ENCODE data around the gene CPLX3.

Gene CPLX3

DNA sequence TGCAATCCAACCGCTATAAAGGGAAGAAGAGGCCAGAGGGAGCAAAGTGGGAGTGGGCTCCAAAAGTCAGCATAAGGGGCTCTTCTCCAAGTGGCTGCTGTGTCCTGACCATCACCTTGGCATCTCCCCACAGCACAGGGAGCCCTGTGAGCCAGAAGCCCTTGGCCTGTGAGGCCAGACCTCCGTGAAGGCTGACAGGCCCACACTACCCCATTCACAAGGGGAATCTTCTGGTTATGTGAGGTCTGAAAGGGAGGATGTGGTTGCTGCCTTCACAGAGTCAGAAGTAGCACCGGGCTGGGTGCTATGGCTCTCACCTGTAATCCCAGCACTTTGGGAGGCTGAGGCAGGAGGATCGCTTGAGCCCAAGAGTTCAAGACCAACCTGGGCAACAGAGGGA, 19.2 kb downstream of the CPLX3 start:
- no peak for DNase-seq

DNA sequence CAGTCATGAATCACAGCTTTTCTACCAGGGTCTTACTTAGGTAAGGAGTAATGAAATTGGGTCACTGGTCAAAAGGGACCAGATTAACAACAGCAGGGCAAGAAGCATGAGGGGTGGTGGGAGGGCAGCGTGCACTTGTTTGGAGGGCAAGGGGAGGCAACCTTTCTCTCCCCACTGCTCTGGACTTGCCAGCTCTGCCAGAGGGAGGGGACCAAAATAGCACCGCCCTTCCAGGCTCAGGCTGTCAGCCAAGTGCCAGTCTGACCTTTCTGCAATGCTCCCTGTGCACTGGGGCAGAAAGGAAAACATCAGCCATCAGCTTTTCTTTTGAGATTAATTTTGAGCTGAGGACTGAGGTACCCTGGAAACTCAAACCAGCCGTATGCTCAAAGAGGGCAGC, 21.0 kb downstream of the CPLX3 start:
- DNase-seq = no peak

DNA sequence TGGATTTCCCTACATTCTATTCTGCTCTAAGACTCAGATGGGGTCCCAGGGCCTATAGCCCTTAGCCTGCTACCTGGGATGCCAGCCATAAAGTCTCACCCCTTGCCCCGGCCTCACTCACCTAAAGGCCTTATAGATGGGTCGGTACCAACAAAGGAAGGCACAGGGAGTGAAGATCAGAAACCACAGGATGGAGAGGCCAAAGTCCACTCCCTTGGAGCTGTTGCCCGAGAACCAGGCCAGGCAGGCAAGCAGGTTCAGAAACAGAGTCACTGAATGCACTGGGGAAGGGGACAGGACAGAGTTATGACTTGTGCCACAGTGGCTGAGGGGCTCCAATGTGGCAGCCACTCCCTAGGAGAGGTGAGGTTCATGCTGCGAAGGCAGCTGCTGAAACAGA, 24.0 kb downstream of the CPLX3 start:
- no peak for DNase-seq

DNA sequence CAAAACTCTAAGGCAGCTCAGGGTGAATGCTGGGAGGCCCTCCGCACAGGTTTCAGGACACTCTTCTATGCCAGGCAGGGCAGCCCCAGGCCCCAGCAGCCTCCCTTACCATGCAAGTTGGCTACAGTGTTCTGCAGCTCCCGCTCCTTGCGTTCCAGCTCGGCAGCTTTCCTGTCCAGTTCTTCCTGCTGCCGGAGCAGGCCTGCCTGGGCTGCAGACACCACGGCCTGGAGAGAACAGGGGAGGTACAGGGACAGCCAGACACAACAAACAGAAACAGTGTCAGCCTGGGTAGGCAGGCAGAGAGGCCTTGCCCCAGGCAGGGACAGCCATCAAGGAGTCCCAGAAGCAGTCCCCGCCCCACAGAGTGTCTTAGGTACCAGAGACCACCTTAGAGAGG, 25.5 kb downstream of the CPLX3 start:
- no peak for DNase-seq

DNA sequence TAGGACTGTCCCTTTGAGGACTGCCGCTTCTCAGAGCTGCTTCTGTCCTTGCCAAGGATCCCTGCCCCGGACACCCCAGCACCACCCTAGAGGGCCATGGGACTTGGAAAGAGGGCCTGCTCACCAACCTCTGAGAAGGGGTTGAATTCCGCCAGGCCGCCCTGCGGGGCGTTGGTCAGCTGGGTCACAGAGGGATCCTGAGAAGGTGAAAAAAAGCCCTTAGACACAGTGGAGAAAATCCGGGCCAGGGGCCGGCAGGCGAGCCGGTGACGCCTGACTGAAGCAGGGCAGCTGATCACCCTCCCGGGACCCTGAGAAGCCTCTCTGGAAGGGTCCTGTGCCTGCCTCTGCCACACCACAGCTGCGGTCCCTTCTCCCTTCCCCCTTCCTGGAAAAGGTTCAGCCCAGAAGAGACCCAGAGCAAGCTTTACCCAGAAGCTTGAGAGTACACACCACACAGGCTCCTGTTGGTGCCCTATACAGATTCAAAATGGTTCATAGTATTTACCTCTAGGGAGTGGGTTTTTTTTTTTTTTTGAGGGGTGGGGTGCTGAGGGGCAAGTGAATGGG, 28.1 kb downstream of the CPLX3 start:
- no peak for DNase-seq

DNA sequence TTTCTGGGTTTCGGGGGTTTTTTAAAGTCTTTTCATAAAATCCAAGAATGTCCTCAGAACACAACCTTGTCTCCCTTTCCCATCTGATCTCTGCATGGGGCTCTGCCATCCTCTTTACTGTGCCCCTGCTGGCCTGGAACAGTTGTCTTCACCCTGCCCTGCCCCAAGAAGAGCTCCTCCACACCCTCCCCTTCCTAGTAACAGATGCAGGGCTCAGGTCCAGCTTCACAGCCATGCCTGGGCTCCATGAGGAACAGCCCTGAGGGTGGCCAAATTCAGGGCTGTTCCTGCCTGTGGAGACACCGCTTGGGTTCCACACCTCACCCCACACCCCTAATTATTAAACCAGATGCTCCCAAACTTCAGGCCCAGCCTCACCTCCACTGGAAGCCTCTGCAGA, 29.4 kb downstream of the CPLX3 start:
- no peak for DNase-seq

DNA sequence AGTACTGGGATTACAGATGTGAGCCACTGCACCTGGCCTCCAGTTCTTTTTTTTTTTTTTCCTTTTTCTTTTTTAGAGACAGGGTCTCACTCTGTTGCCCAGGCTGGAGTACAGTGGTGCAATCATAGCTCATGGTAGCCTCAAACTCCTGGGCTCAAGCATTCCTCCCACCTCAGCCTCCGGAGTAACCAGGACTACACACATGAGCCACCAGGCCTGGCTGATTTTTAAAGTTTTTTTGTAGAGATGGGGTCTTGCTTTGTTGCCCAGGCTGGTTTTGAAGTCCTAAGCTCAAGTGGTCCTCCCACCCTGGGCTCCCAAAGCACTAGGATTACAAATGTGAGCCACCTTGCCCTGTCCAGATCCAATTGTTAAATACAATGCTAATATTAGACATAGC, 30.1 kb downstream of the CPLX3 start:
- DNase-seq = no peak

DNA sequence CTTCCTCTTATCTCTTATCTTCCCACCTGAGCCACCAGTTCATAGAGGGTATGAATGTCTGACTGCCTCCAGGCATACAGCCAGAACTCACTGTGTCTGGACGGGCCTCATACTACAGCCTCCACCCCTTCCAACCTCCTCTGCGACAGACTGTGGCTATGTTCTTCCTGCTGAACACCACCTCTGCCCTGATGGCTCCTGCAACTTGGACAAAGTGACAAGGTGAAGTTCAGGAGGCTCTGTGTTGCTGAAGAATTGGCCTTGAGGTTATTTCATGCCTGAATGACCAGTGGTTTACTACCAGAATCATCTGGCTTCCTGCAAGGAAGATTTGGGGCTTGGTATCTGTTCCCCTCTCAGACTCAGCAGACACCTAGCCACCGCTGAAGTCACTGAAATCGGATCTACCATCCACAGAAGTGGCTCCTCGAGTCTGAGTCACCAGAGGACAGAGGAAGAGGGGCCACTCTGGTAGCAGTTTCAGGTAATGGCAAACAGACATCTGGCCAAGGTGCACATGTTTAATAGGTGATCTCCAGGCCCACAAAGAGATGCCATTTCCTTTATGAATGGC, 30.7 kb downstream of the CPLX3 start:
- DNase-seq = no peak

DNA sequence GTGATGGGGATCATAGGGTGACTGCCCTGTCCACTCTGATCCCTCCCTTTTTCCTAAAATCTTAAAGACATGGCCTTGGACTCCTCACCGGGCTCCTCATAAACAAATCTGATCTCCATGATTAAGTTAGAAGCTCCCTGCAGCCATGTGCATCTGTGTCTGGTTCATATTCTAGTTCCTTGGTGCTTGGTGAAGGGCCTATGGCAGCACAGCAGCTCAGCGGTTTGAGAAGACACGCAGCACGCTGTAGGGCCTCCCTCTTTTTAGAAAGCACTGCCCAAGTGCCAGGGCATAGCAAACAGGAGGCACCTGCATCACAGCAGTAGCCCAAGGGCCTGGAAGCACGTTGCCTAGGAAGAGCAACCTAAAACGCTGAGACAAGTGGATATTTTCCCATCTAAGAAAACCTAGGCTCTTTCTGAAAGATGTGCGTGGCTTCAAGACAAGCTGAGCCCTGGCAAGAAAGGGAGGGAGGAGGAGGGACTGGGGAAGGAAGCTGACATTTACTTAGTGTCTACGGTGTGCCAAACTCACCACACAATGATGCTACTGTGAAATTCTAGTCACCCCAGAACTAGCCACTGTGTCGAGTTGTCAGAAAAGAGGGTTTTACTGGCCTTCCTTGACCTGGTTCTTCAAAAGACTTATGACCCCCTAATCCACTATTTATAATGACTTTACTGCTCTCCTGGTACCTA, 31.4 kb downstream of the CPLX3 start:
- DNase-seq = no peak

DNA sequence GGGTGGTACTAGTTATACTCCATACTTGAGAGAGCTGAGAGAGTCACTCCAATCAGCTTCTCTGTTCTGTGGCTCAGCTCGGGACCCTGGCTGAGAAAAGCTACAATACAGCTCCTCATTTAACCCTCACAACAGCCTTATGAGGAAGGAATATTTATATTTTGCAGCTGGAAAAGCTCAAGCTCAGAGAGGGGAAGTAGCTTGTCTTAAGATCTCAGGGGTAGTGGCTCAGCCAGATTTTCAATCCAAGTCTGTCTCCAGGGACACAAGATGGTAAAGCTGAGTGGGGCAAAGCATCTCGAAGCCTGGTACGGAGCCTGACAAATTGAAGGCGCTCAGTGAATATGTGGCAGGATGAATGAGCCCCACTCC, 31.9 kb downstream of the CPLX3 start:
- DNase-seq = no peak

DNA sequence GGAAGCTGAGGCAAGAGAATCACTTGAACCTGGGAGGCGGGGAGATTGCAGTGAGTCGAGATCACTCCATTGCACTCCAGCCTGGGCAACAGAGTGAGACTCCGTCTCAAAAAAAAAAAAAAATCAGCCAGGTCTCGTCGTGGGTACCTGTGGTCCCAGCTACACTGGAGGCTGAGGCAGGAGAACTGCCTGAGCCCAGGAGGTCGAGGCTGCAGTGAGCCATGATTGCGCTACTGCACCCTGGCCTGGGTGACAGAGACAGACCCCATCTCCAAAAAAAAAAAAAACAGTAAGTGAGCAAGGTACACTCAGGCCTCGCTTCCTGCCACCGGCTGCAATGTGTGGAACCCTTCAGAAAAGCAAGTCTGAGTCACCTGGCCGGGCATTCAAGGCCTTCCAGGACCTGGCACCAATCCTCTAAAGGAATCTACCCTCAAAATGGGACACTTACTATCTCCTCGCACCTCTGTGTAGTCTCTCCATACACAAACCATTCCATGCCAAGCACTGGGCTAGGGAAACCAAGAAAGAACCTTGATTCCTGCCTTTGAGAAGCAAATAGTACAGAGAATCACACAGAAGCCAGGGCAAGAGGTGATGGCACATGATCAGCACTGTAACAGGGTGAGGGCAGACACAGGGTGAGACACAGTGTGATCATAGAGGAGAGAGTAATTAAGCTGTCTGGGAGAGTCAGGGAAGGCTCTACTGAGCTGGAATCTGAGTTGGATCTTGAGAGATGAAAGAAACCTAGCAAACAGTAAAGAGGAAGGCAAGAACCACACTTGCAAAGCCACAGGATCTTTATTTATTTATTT, 37.0 kb downstream of the CPLX3 start:
- no peak for DNase-seq

DNA sequence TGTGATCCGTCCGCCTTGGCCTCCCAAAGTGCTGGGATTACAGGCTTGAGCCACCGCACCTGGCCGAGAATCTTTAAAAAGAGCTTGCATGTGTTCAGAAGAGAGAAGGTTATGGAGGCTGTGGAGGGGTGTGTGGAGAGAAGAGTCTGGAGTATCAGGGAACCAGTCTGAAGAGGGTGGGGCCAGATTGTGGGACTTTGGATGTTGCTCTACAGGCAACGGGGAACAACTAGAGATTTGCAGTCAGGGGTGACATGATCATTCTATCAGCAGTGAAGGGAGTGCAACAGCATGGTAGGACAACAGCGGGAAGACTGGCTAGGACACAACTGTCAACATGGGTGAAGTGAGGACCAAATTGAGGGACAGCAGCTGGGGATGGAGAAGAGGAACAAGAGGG, 37.9 kb downstream of the CPLX3 start:
- no peak for DNase-seq

DNA sequence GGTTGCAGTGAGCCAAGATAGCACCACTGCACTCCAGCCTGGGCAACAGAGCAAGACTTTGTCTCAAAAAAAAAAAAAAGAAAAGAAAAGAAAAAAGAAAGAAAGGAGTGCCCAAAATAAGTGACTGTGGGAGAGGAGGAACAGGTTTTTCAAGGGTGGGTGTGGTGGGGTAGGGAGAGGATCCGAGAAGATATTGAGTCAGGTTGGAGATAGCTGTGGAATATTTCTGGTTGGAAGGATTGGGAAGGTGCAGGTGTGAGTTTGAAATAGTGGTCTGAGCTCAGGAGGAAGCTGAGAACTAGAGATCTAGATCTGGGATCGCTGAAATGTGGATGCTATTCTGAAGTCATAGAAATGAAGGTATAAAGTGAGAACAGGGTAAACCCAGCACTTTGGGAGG, 38.9 kb downstream of the CPLX3 start:
- DNase-seq = no peak

DNA sequence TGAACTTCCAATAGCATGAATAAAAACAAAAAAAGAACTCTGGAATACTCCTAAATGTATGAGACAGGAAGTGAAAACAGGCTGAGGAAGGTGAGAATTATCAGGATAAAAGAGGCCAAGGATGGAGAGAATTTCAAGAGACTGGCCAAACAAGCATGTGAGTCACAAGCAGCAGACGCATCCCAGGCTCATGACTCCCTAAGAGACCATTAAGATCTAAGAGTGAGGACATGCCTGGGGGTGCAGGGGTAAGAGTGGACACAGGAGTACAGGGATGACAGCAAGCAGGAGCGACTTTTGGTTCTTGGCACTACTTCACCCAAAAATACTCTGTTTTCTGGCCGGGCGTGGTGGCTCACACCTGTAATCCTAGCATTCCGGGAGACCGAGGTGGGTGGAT, 39.7 kb downstream of the CPLX3 start:
- DNase-seq = peak; percentile 30

DNA sequence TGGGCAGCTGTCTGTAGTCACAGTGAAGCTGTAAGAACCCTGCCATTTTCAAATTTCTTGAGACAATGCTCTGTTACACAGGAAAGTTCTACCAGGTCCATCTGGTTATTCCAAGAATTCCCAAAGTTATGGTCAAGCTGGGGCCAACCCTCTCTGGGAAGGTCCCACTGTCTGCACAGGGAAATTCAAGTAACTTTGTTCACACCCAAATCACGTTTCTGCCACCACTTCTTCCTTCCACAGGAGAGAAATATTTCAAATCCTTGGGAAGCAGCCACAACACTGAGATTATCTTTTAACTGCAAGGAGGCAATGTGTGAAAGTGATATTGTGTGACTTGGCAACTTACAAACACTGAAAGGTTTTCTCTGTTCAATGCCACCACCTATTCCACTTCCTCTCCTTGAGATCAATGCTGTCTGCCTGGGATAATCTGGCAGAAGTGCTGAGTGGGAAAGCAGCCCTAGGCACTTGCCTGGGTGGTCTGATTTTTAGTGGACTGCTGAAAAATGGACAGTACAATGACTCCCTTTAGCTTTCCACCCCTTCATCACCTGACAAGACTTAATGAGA, 41.1 kb downstream of the CPLX3 start:
- no peak for DNase-seq

DNA sequence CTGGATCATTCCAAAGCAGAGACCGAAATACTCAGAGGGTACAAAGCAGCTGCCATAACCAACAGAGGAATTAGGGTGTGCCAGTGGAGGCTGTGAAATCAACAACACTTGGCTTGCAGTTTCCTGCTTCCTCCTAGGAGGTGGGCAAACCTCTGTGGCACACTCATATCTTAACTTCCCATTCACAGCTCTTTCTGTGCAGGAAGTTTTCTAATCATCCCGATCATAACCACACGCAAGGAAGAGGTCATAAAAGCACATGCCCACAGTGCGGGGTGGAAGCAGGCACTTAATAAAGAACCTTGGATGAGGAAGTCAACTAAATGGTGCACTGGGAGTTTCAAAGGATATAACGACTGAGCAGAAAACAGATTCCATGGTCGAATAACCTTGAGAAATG, 41.6 kb downstream of the CPLX3 start:
- DNase-seq = no peak

DNA sequence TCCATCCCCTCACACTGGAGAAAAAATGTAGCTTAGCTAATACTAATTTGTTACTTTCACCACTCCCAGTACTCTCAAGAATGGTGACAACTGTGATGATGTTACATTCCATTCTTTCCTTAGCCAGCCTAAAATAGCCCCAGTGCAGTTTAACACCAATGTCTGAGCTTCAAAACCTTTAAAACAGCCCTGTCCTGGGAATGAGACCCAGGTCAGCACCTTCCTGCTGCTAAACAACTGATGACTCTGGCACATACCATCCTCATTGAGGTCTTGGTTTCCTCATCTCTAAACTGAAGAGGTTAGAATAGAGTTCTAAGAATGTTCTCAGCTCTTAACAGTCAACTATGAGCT, 42.9 kb downstream of the CPLX3 start:
- no peak for DNase-seq

DNA sequence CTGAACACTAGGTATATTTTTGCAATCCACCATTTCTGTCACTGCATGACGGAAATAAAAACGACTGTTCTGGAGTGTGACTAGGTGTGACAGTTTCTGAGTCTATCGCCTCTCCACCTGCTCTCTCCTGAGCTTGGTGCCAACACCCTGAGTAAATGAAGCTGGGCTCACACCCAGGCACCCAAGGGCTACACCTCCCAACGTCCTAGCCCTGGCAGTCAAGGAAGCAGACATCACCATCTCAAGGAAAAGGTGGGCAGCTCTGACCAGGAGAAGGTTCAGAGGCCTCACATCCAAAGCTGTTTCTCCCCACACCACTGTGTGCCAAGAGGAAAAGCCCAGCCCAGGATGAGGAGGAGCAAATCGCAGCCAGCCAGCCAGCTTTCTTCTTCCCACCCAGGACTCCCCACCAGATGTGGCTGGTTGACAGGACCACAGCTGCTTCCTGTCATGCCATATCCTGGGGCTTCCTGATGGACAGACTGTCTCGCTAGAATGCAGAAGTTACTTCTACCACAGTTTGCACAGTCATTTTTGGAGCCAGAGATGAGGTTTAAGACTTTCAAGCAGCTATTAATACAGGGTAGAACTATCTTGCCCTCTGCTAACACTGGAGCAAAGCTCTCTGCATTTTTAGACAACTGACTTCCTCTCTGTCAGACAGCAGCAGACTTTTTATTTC, 43.4 kb downstream of the CPLX3 start:
- no peak for DNase-seq

DNA sequence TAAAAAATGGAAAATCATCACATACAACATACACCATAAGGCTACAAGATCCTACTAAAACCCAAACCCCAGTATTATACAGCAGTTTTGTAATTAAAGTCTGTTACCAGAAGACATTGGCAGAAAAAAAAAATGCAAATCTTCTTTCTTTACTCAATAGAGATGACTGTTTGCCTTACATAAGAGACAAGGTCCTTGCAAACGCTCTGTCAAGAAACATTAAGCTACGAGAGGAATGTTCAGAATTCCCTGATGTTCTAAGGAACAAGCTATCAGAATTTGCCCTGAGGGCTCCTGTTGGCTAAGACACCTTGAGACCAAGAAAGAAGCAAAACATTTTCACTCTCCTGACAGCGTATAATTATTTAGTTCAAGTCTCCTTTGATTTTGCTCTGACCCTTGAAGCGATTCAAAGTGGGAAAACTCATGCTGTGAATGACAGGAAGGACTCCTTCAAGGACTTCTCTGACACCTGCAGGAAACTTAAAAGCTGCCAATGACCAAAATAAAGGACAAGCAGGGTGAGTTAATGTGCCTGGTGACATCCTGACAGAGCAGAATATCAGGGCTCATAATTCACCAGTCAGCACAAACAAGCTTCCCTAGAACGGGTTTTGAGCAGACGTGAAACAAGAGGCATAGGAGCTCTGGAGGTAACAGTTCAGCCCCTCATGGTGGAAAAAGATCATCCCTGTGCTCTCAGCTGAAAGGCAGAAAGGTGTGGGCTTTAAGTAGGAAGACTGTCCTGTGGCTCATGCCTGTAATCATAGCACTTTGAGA, 44.2 kb downstream of the CPLX3 start:
- no peak for DNase-seq

DNA sequence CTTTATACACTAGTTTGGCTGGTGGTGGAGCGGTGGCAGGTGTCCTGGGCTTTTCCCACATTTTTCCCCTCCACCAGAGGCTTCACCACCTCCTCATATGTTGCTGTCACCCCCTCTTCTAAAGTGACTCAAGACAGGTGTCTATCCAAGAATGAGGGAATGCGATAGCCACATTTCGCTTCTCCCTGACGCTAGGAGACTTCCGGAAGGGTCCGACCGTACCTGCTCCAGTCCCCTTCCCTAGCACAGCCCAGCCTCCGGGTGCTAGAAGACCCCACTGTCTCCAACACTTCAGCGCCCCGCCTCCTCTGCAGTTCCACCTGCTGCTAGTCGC, 46.2 kb downstream of the CPLX3 start:
- no peak for DNase-seq

DNA sequence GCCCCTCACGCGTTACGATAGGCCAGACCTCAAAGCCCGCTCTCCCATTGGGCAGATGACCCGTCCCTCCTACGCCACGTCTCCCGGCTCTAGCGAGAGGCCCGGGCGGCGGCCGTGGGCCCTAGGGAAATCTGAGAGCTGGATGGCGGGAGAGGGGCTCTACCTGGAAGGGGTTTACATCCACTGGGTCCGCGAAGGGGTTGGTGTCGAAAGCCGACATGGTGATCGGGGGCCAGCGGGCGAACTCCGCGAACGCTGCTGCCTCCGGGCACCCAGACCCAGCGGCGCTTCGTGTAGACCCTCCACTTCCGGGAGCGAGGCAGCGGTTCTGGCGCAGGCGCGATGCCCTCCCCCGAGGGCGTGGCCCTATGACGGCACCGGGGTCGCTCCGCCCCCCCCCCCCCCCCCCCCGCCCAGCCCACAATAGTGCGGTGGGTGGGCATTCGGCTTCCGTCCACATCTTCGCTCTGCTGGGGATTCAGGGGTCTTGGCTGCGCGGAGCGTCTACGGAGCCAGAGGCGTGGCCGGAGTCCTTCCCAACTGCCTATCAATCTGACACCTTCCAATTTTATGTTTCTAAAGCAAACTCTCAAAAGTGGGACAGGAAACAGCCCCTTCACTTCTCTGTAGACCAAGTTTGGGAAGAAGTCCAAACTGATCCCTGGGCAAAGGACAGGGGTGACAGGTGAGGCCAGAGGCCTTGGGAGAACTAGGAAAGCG, 46.8 kb downstream of the CPLX3 start, which contains the start of gene SCAMP2:
Gene SCAMP2 (minus strand): TSS at position 330 of the 720 bp plus-strand sequence. CDS start 110 bp downstream, at position 220.
- peak; percentile 95 for DNase-seq

Measured in fibroblast of skin of scalp (primary cell).